Myocyte (in vitro differentiated cells): ENCODE measurements around the gene NPAS3. TPM values are rescaled to one million over a fixed set of nuclear protein-coding genes. Genes with fewer than 3 reads are reported as not detected.

ENCODE experiments used
- DNase-seq: peaks from one replicate; pipeline ENCODE4 v3.0.0-alpha.2; 2012; ENCODE audit warnings: low read depth
- polyA plus RNA-seq: library from polyadenylated mRNA; unstranded; fragments of >200 nt; gene quantifications from one replicate; pipeline ENCODE4 v1.2.1, GENCODE V29; 2012; ENCODE audit warnings: missing spikeins
- total RNA-seq: library from RNA; depleted of rRNA; stranded (reverse); fragments of >200 nt; gene quantifications from 2 replicates; pipeline ENCODE4 v1.2.3, GENCODE V29; 2014

Gene NPAS3
- 0.10 and 0.19 TPM in 2 replicates for total RNA-seq
- 0.67 TPM for polyA plus RNA-seq

DNA sequence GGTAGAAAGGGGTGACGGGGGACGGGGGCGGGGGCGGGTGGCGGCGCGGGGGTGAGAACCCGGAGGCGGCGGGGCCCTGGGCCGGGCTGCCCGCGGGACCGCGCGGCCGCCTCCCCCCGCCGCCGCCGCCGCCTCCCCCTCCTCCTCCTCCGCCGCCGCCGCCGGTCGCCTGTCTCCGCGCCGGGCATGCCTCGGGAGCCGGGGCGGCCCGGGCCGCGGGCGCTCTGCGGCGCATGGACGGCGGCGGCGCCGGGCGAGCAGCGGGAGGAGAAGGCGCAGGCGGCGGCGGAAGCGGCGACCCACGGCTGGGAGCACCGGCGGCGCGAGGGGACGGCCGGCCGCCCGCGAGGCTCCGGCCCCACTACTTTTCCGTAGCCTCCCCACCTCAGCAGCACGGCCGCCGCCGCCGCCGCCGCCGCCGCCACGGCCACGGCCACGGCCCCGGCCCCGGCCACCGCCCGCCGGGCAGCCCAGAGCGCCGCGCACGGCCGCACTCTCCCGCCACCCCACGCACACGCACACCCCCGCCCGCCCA lies at the start of gene NPAS3:
Gene NPAS3 (plus strand): TSS at position 161 of the 535 bp plus-strand sequence.
- DNase-seq = peak; percentile 25

DNA sequence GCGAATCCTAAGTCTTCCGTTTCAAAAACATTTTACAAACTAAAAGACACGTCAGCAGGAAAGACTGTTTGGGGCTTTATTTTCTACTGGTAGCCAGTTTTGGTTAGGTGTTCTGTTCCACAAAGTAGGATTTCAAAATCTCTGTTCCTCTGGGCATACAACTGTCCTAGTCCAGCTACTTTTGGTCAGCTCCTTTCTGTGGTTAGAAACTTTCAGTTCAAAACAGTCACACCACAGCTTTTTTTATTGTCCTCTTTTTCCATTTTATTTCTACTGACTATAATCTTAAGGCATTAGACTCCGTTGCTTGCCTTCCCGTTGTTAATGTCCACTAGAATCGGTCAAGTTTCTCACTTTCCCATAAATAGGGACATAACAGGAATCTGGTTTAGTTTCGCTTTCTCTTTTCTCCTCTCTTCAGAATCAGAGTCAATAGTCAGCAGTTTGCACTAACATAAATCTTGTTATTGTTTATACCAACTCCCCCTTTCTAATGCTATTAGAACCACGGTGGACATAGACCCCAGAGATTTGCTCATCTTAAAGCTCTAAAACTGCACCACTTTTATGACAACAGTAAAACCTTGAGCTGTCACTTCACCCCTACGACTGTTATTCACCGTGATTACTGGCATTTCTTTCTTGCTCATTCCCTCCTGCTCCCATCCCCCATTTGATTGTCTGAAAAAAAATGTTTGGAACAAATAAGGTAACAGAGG lies 41.5 kb upstream of the NPAS3 start:
- DNase-seq = peak; percentile 43

DNA sequence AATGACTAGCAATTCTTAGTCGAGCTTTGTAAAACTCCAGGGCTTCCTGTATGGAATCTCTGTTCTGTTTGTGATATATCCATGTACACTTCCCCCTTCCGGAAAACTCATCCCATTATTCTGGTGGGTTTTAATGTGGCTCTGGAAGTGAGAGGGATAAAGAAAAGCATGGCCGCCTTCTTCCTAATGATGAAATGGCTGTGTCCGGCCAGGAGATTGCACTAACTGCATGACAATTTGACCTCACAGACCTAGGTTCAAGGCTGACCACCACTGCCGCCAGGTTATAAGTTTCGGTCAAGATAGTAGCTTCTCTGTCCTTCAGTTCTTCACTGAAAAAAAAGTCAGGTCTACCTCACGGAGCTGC lies 41.0 kb upstream of the NPAS3 start:
- no peak for DNase-seq

DNA sequence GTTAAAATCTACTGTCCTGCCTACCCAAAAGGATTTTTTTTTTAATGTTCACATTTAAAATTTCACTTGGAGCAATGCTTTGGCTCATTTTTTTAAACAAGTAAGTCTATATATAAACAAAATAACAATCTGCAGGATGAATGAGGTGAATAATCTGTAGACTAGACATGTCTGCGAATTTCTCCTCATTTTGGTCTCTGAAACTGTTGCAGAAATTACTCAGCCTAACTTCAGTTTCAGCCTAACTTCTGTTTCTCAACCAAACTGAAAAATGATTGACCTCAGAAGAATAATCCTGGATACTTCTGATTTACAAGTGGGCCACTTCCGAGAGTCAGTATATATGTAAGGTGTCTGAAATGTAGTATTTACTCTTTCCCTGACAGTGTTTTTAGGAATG lies 39.8 kb upstream of the NPAS3 start:
- DNase-seq = no peak

DNA sequence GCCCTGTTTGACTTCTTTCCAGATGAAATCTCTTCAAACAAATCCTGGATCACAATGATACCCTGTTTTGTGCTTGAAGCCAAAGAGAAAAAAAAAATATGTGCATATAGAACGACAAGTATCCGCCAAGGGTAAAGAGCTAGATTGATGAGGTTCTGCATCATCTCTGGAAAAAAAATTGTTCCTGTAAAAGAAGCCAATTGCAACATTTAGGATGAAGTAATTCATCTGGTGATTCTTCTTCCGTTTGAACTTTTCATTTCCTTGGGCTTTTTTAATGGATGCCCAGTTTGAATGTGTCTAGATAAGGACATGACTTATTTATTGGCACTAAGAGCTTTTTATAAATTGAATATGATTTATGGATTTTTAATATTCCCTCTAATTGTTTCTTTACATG lies 38.1 kb upstream of the NPAS3 start:
- no peak for DNase-seq

DNA sequence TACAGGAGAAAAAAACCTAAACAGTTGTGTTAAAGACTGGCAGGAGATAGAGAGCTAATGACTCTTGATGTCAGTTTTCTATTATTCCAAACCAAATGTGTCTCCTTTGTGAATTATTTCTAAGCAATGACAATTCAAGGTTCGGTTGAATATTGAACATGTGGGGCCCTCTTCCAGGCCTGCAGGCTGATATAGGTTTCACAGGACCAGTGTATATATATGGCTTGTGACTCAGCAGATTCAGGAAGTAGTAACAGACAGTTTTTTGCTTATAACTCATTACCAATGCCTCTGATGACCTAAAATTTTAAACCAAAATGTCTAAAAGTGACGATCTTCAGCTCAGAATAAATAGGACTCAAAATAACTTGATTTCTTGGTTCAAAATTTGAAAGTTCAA lies 33.7 kb upstream of the NPAS3 start:
- no peak for DNase-seq

DNA sequence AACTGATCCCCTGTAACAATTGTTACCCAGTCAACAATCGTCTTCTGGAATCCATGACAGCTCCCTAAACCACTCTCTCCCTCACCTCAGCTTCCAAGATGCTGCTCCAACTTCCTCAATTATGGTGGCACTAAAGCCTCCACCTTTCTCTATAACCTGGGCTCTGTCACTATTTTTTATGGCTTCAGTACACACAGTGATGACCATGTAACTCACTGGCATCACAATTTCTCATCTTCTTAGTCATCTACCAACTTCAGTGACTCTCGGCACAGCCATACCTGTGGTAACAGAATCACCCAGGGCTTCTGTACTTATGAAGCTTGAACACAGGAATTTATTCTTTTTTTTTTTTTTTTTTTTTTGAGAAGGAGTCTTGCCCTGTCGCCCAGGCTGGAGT lies 32.0 kb upstream of the NPAS3 start:
- DNase-seq = no peak

DNA sequence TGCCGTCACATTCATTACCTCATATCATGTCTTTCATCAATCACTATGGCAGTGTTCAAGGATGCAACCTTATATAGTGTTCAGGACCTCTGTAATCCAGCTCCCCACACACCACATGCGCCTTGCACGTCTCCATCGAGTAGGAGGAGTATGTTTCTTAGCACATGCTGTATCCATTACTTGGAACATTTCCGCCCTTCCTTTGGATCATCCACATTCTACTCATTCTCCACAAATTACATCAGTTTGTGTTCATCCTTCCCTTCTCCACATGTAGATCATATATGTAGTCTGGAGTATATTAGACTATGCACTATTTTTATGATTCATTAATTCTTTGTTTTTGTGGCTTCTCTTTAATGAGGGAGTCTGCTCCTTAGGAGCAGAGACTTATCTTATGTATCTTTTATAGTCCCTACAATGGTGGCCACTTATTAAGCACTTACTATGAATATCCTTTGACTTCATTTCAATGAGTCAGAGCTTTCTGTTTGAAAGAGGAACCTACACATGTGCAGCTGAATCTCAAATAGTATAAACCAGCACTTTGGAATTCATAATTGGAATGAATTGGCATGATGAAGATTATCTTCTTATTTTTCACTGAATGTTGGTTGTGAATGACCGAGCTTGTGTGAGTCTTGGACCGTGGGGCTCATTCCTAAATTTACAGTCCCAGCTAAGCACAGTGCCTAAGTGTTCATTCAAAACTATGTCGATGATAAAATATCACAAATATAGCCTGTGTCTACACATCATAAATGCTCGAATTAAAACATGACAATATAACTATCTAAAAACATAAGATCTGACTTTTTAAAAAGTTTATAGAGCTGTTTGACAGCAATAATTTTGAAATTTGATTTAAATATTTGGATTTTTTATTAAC lies 30.2 kb upstream of the NPAS3 start:
- peak; percentile 14 for DNase-seq

DNA sequence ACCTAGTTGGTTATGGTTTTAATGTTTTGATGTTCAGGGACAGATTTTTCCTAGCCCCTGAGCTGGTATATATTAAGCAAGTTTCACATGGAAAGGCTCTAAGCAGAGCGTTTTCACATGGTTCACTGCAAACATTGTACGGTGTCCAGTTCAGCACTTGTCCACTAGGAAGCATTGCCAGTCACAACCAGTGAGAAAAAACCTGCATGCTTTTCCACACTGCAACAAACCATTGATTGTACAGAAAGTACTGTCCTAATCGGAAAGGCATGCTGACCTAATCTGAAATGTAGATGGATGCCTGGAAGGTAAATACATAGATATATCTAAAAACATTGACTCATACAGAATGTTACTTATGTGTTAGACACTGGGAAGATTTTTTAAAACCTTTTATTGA lies 25.0 kb upstream of the NPAS3 start:
- DNase-seq = peak; percentile 7

DNA sequence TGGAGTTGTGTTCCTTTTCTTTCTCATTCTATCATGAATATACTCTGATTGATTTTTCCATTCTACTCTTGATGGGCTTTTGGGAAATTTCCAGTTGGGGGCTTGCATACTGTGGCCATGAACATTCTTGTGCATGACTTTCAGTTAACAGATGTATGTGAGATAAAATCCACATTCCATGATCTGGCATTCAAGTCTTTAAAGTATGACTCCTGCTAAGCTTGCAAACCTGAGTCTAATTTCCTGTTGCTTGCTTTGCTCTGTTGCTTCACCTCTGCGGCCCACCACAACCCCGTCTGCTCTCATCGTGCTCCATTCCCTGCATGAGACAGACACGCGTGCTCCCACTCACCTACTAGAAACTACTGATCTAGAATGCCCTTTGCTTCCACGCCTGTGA lies 24.3 kb upstream of the NPAS3 start:
- DNase-seq = no peak

DNA sequence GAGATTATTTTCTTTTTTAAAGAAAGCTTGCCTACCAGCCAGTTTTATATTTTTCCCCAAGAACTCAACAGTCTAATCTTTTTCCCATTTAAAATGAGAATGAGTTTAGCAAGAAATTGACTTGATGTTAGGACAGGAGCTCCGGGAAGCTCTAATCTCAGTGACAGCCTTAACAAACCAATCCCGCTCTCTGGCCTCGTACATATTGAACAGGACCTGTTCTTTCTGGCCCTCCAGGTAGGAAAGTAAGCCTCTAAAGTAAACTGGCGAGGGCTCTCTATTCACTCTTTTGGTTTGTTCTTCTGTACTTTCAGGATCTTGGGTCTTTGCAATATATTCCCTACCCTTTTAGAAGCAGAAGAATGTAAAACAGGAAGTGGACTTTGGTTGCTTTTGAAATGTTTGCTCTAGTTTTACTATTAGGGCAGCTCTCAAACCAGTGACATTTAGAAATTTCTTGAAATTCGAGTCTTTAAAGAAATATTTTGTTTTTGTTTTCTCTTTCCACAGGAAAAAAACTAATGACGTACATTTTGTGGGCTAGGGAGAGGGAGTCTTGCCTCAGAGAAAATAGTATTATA lies 17.9 kb upstream of the NPAS3 start:
- DNase-seq = no peak

DNA sequence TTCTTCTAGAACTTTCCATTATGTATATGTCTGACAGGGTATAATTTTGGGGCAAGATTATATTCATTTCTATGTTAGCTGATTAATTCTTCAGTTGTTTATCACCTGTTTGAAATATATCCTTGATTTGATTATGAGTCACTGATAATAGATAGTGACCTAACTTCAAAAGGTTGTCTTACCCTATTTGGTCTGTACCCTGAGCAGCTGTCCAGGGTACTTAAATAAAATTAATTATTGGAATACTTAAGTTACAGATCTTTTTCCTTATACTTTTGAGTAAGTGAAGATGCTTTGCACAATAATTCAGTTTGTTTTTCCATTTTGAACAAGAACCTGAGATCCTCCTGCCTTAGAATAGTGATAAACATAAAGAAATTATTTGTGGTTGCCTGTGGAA lies 13.2 kb upstream of the NPAS3 start:
- peak; percentile 20 for DNase-seq

DNA sequence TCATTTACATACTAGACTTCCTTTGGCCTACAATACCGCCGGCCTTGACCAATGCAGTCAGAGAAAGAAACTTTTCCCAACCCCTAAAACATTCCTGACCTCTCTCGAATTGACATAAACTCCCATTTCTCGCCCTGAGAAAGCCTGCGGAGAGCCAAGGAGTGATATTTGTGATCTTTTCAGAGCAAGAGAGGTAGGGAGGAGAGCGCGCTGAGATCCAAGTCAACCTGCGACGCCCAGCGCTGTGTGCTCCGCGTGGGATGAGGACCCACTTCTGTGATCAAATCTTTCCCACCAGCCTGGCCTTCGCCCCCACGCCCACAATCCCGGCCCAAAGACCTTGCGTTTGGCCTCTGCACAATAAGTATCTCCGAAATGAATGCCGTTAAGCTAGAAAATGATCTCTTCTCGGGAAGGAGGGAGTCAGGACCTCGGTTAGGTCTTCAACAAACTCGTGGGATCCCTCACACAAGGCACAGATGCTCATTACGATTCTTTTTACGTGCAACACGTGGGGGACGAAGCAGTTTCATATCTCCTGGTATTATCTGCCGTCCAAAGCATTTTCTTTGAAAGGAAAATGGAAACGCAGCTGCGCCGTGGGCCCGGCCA lies 6.3 kb upstream of the NPAS3 start:
- no peak for DNase-seq

DNA sequence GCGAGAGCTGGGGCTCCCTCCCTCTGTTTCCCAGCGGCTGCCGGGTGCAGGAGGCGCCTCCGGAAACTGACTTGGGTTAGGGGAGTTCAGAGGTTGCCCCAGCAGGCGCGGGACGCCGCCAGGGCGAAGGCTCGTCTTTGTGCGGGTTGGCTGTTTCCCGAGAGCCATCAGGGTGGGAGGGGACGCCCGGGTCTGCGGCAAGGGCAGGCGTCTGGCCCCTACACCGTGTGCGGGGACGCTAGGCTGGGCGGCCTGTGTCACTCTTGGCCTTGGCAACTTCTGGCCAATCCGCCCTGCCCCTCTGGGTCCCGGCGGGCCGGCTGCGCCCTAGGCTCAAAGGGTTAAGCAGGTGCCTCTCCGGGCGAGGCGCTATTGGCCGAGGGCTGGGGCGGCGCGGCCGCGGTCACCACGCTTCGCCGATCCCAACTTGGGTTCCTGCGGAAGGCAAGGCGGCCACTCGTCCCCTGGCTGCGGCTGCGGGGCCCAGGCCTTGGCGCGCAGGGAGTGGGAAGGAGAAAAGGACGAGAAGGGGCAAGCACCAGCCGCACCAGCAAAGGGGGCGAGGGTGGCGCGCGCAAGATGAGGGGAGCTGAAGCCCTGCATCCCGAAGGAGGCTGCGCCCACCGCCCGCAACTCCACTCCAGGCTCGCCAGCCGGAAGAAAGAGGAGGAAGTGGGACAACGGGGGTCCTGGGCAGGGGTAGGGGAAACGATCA lies 5.6 kb upstream of the NPAS3 start:
- no peak for DNase-seq

DNA sequence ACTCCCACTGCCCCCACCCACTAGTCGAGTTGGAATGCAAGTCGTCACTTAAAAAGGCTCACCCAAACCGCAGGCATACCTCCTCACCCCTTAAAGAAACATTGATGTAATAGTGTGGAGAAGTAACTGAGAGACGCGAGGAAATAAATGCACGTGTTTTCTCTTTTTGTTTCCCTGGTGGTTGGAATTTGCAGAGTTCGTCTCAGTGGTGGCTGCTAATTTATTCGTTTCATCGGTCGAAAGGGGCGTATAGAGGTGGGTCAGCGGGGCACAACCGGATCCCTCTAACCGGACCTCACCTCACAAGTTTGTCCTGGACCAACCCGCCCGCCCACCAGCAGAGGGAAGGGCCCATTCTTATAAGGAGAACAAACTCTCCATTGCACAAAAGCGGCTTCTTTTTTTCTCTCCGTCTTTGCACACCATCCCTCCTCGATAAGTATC lies 5.0 kb upstream of the NPAS3 start:
- DNase-seq = peak; percentile 9

DNA sequence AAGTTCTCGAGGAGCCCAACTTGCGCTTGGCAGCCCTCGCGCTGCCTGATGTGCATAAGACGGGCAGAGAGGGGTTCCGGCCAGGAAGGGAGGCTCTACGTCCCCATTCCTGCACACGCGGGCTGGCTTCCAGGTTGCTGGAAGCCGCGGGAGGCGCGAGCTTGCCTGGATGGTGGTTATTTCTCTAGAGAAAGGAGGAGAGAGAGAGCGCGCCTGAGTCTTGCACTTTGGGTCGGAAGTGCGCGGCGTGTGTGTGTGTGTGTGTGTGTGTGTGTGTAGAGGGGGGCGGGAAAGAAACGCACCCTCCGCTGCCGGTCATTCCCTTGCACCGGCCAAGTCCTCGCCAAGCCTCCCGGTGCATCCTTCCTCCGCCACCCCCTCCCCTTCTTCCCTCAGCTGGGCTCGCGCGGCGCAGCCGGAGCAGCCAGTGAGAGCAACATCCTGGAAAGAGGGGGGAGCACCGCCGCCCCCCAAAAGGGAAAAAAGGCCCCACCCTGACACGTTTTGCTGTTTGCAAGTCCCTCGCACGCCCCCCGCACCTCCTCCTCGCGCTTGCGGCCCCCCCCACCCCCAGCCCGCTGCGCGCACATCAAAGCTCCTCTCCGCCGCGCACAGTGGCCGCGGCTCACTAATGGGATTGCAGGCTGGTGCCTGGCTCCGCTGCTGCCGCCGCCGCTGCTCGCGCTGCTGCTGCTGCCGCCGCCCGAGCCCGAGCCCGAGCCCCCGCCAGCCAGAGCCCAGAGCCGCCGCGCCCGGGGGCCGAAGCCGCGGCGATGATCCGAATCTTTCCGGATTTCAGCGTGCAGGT lies 4.4 kb upstream of the NPAS3 start:
- peak; percentile 7 for DNase-seq

DNA sequence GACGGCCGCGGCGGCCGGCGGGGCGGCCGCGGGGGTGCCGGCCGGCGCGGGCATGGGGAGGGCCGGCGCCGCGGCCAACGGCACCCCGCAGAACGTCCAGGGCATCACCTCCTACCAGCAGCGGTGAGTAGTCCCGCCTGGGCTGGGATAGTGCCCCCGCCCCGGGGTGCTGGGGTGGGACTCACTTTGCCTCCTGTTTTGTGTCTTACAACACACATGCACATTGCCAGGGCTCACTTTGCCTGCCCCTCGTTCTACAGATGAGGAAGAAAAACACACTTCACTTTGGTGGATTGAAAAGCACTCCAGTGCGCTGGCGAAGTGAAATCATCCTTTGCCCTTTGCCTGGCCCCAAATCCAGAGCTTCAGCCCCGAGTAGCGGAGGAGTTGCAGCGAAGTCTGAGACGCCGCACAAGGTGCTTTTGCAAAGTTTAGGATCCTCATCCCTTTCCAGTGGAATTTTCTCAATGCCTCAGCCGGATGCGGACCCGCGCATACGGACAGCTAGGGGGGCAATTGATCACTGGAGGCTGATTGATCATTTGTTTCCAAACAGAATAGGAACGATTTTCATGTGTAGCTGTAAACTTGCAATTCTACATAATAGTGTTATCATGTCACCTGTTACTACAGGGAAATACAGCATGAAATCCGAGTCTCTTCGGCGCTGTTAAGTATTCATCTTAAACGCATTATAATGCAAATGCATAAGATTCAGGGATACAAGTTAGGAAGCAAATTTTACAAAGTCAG lies 3.6 kb upstream of the NPAS3 start:
- DNase-seq = no peak

DNA sequence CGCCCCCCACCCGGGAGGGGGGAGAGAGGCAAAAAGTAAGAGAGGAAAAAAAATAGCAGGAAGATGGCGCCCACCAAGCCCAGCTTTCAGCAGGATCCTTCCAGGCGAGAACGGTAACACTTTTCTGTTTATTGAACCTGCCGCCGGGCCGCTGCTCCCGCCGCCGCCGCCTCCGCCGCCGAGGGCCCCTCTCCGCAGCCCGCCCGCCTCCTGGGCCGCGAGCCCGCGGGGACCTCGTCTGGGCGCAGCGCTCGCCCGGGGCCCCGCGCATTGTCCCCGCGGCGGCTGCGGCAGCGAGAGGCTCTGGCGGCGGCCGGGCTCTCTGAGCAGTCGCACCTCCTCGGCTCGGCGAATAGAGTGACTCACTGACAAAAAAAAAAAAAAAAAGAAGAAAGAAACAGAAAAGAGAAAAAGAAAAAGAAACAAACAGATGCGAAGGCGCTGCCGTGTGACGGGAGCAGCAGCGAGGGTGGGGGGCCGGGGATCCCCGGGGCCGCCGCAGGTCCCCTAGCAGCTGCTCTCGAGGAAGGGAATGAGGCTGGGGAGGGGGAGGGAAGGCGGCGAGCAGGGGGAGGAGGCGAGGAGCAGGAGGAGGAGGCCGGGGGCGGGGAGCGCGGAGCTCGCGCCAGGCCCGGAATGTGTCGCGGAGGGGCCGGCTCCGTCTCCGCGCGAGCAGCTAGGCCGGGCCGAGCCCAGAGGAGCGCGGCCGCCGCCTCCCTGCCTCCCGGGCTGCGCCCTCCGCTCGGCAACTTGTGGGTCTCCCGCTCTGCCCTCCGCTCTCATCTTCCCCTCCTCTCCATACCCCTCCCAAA lies 781 bp downstream of the NPAS3 start:
- DNase-seq = peak; percentile 71
